ENCODE data around the gene ACVR1.

ACVR1 gene

DNA sequence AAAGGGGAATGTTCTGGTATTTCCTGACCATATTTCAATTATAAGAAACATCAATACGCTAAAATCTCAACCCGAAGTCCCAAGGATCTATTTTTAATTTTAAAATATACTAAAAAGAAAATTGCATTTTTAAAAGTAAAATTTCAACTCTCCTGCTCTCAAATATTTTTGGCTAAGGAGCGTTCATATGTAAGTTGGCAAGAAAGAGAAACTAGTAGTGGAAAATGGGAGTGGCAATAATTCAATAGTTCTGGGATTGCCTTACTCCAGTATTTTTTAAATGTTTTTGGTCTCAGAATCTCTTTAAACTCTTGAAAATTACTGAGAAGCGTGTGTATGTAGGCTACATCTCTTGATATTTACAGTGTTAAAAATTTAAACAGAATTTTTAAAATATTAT, 72.7 kb downstream of the ACVR1 start:
- Histone ChIP-seq H3K9me3 (no peaks in the 10 kb centered on the region), H3K36me3 (no peaks in the 10 kb centered on the region), H3K4me1 (peaks cover 3% of the 10 kb centered on the region), H3K27me3 (no peaks in the 10 kb centered on the region), H3K4me3 (ENCODE audit: low read depth, low read length) (no peak overlapping the region)
- TF ChIP-seq, protein P1, sequence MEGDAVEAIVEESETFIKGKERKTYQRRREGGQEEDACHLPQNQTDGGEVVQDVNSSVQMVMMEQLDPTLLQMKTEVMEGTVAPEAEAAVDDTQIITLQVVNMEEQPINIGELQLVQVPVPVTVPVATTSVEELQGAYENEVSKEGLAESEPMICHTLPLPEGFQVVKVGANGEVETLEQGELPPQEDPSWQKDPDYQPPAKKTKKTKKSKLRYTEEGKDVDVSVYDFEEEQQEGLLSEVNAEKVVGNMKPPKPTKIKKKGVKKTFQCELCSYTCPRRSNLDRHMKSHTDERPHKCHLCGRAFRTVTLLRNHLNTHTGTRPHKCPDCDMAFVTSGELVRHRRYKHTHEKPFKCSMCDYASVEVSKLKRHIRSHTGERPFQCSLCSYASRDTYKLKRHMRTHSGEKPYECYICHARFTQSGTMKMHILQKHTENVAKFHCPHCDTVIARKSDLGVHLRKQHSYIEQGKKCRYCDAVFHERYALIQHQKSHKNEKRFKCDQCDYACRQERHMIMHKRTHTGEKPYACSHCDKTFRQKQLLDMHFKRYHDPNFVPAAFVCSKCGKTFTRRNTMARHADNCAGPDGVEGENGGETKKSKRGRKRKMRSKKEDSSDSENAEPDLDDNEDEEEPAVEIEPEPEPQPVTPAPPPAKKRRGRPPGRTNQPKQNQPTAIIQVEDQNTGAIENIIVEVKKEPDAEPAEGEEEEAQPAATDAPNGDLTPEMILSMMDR (IDR thresholded peaks at IDR 0.05; ENCODE audit: low read depth, low read length) = no peak
- DNase-seq = no peak

GRCh38 chr2:157800838-157801495, 75.2 kb downstream of the ACVR1 start:
- Histone ChIP-seq H3K4me1 (no peaks in the 10 kb centered on the region), H3K36me3 (no peaks in the 10 kb centered on the region), H3K27me3 (no peaks in the 10 kb centered on the region), H3K9me3 (no peaks in the 10 kb centered on the region), H3K4me3 (ENCODE audit: low read depth, low read length) (no peak overlapping the region)
- TF ChIP-seq, protein P1 (IDR thresholded peaks at IDR 0.05; ENCODE audit: low read depth, low read length) = no peak
- DNase-seq = no peak

- DNase-seq = no peak
- no peak overlapping the region for H3K4me3 ChIP-seq (ENCODE audit: low read depth, low read length)
- TF ChIP-seq, protein P1 (IDR thresholded peaks at IDR 0.05; ENCODE audit: low read depth, low read length) = 0 out of 2 replicates have a peak, but pooled peaks have one; percentile 11
- no peaks in the 10 kb centered on the region for H3K27me3 ChIP-seq
- no peaks in the 10 kb centered on the region for H3K4me1 ChIP-seq
- no peaks in the 10 kb centered on the region for H3K9me3 ChIP-seq
- no peaks in the 10 kb centered on the region for H3K36me3 ChIP-seq
Measured at GRCh38 chr2:157793053-157793612, 83.0 kb downstream of the ACVR1 start.

GRCh38 chr2:157792335-157793052, 83.6 kb downstream of the ACVR1 start:
- H3K9me3 ChIP-seq = no peaks in the 10 kb centered on the region
- no peak for DNase-seq
- no peak overlapping the region for H3K4me3 ChIP-seq (ENCODE audit: low read depth, low read length)
- TF ChIP-seq, protein P1 (IDR thresholded peaks at IDR 0.05; ENCODE audit: low read depth, low read length) = no peak
- H3K27me3 ChIP-seq = no peaks in the 10 kb centered on the region
- H3K36me3 ChIP-seq = no peaks in the 10 kb centered on the region
- no peaks in the 10 kb centered on the region for H3K4me1 ChIP-seq

GRCh38 chr2:157790780-157791179, 85.3 kb downstream of the ACVR1 start:
- DNase-seq = no peak
- no peaks in the 10 kb centered on the region for H3K36me3 ChIP-seq
- TF ChIP-seq, protein P1 (IDR thresholded peaks at IDR 0.05; ENCODE audit: low read depth, low read length) = no peak
- H3K27me3 ChIP-seq = no peaks in the 10 kb centered on the region
- H3K4me3 ChIP-seq (ENCODE audit: low read depth, low read length) = no peak overlapping the region
- no peaks in the 10 kb centered on the region for H3K9me3 ChIP-seq
- no peaks in the 10 kb centered on the region for H3K4me1 ChIP-seq
